Skin of body (tissue), 2 donors: ENCODE measurements around the gene MED26. TPM values are rescaled to one million over a fixed set of nuclear protein-coding genes. Genes with fewer than 3 reads are reported as not detected.

Experiments
- DNase-seq: peaks from one replicate; lab custom pipeline; 2025; lab: John Stamatoyannopoulos, UW
- total RNA-seq: library from RNA; depleted of rRNA; stranded (reverse); fragments of >200 nt; gene quantifications from one replicate; pipeline ENCODE4 v1.2.3, GENCODE V29; 2014

Gene MED26
- total RNA-seq, 1 donor from 2014 or later = 5.7 TPM

DNA sequence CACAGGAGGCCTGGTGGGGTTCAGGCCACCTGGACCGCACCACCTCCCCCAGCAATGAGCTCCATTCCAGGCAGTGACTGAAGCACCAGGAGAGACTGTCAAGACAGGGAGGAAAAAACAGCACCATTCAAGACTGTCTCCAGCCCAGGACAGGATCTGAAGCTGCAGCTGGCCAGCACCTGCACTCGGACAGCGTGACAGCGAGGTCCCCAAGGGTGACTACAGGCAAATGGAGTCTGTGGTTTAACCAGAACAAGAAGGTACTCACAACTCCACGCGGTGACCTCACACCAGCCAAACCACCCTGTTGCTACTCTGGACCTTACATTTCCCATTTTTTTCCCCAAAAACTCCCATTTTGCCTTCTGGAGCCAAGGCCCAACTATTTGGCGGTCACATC is 9.8 kb downstream of the MED26 start:
- no peak for DNase-seq

DNA sequence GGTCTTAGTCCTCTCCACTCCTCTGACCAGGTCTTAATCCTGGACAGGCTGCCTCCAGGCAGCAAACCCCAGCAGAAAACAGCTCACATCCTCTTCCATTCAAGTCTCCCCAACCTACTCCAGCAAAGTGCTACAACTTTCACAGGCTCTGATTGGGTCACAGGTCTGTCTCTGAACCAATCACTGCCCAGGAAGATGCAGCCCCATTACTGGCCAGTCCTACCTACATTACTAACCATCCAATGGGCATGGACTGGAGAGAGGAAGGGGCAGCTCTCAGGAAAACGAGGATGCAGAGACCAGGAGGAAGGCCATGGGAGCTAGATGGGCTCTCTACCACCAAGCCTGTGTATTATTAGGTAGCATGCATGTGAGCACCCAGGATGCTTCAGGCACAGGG is 12.2 kb downstream of the MED26 start:
- no peak for DNase-seq

DNA sequence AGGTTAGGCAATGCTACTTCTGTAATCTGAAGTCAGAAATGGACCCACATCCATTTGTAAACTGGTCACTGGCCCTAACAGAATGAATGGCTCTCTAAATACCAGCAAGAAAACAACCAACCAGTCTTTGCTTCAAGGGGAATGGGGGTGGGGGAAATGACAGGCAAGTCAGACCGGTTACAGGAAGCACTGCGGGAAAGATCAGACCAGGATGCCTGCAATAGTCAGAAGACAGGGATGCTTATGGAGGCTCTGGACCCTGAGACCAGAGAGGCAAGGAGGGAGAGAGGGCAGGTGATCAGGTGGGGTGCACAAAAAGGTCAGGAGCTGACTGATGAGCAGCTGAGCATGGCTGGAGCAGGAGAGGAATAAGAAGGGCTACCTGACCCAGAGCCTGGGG is 13.1 kb downstream of the MED26 start:
- no peak for DNase-seq

DNA sequence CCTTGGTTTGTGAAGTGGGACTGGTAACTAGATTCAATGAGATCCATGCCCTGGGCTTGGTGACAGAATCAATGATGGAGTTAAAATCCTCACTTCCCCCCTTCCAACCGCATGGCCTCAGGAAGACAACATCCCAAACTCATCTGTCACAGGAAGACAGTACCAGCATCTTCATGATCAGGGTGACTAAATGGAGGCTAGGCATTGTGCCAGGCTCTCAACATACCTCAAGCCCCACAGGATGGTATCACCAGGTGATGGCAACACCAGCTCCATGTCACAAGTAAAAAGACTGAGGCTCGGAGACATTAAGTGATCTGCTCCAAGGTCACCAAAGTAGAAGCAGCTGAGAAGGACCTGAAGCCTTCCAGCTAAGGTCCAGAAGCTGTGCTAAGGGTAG is 14.2 kb downstream of the MED26 start:
- no peak for DNase-seq

DNA sequence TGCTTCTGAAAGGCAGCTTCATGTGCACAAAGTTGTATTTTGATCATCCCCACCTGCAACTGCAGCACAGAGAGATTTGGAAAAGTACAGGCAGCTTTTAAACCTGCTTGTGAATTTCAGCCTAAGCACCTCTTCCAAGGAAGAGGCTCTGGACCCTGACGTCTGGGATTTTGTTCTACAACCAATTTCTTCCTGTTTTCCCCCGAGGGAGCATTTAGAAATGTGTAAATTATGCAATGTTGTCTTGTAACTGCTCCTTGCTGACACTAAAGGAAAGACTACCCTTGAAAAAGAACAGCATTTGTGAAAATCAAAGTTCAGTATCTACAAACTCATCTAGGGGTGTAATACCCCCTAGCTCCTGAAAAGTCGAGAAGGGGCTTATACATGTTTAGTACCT is 15.4 kb downstream of the MED26 start:
- DNase-seq = no peak

DNA sequence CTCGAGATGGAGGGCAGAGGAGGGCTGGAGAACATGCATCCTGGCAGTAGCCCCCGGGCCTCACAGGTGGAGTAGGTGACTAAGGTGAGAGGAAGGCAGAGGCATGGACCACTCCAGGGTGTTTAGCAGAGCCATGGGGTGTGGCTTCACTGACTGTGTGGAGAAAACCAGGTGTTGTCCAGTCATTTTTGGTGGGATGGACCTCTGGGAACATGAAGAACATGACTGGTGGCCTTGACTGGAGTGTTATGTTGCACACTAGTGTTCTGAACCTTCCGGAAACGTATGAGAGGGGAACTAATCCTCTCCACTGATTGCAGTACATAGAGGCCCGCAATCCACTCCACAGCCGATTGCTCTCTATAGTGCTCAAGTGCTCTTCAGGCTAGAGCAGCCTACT is 16.9 kb downstream of the MED26 start:
- DNase-seq = no peak

DNA sequence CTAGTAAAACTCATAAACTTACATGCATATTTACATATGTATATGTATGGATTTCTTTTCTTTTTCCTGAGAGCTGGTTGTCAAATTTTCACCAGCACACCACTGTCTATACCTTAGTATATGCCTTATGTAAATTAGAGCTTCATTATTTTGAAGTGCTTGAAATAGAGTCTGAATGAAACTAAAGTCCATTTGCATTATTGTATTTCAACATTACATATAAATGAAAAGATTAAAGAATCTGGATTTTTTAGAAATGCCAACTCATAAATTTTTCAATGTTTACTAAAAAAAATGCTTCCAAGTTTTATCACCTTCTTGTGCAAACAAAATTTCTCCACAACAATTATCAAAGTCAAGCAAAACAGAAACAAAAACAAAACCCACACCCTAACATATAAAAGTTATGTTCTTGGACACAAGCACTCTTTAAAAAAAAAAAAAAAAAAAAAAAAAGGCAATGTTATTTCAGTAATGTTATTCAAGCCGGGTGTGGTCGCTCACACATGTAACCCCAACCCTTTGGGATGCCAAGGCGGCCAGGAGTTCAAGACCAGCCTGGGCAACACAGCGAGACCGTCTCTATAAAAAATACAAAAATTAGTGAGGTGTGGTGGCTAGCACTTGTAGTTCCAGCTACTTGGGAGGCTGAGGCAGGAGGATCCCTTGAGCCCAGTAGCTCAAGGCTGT is 18.3 kb downstream of the MED26 start:
- DNase-seq = no peak

DNA sequence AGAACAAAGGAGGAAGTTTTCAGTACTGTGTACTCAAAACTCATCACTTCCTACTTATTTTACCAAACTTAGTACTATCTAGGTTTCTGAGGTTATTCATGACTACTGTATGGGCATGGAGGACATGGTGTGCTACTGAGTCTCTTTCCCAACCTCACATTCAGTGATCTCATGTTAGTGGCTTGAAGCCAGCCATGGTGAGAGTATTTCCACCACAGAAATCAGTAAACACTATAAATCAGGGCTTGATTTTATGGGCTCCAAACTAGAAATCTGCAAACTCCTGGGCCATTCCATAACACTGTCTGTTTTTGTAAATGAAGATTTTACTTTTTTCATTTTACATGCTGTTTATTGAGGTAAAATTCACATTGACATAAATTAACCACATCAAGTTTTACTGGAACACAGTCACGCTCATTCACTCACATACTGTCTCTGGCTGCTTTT is 19.7 kb downstream of the MED26 start:
- DNase-seq = peak; percentile 38

DNA sequence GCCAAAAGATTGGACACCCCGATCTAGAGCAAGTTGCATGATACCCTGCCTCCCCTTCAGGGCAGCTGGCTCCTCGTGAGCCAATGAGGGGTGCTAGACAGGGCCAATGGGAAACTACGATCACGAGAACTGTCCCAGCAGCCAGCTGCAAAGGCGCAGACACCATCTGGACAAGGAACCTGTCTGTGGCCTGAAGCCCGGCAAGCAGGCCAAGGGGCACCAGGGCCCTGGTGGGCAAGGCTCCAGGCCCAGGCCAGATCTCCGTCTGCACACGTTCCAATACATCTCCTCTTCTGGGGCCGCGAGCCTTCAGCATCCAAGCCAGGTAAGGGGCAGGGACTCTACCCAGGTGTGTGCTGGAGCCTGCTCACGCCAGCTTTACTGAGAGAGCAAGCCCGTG is 20.2 kb downstream of the MED26 start:
- DNase-seq = no peak

DNA sequence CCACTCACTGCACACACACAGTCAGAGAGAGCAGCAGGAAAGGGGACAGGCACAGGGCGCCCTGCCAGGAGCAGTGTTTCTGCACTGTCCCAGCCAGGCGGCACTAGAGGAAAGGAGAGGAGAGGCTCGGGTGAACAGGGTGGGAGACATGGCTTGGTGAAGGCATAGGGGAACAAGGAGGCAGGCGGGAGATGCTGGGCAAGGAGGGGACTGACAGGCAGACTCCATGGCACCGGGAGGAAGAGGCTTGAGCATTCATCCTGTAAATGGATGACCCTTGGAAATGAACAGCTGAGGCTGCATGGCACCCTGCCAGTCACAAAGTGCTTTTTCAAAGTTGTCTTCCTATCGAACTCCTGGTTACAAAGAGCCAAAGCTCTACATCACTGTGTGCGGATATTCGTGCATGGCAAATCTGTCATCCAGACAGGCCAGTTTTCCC is 22.4 kb downstream of the MED26 start:
- no peak for DNase-seq

DNA sequence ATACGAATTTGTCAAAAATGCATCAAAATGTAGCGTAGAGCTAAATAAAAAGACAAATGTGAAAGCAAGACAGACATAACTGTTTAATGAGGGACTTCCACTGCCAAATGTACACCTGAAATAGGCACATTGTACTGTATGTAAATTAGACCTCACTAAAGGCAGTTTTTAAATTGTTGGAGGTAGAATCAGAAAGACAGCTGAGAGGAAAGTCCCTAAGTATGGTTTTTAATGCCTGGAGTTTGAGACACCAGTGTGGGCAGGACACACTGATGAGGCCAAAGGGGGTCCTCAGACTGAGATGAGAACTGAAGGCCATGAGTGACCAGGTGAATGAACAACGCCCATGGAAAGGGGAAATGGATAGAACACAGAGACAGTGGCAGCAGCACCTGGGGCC is 22.9 kb downstream of the MED26 start:
- no peak for DNase-seq

DNA sequence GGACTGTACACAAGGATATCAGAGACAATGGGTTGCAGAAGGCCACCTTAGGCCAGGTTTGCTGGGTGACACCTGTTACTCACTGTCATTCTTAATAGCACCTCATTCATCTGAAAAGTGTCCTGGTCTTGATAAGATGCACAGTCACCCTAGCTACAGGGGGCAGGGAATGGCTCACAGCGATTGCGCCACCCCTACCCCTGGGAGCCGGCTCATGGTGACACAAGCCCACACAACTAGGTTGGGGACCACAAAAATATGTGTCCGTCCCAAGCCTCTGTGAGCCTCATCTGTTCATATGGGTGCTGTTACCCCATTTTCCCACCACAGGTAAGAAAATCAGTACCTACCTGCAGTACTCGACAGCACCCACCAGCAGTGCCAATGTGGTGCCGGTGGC is 23.4 kb downstream of the MED26 start:
- no peak for DNase-seq

DNA sequence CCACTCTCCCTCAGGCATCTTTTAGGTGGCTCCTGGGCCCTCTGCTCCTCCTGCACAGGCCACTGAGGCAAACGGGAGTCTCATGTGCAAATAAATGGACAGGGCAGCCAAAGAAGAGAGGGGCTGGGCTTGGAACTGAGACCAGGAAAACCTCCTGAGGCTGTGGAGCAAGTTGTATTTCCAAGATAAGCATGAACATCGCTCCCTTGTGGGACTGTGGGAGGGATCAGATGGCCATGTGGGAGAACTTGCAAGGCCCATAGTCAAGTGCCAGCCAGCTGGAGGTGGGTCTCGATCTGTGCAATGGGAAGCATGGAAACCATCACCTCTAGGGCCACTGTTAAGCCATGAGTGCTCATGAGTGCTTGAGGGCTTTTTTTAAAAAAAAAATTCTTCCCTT is 24.9 kb downstream of the MED26 start:
- no peak for DNase-seq

DNA sequence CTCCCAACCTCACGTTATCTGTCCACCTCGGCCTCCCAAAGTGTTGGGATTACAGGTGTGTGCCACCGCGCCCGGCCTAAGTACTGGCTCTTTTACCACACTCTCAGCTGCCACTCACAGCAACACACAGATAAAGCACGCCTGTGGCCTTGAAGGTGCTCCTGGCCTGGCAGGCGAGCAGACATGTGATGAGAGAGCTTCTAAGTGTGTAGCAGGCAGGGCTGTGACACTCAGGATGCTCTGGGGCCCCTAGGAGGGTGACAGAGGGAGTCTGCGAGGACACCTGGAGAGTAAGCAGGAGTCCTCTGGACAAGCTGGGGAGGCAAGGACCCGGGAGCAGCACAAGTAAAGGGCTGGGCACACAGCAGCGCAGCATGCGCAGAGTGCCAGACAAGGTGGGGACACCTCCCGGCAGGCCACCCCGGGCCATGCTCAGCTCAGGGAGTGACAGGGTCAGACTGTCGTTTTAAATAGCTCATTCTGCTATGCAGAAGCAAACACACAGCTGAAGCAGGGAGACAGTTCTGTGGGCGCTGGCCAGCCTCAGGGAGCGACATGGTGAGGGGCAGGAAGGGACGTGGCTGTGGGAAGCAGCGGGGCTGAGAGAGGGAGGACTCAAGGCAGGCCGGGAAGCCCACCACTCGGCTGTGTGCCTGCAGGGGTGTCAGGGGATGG is 26.5 kb downstream of the MED26 start:
- no peak for DNase-seq

DNA sequence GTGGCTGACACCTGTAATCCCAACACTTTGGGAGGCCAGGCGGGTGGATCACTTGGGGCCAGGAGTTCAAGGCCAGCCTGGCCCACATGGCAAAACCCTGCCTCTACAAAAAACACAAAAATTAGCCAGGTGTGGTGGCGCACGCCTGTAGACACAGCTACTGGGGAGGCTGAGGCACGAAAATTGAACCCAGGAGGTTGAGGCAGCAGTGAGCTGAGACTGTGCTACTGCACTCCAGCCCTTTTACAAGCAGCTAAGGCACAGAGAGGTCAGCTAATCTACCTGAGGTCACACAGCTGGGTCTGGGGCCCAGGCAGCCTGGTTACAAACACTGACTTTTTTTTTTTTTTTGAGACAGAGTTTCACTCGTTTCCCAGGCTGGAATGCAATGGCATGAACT is 27.2 kb downstream of the MED26 start:
- DNase-seq = no peak

DNA sequence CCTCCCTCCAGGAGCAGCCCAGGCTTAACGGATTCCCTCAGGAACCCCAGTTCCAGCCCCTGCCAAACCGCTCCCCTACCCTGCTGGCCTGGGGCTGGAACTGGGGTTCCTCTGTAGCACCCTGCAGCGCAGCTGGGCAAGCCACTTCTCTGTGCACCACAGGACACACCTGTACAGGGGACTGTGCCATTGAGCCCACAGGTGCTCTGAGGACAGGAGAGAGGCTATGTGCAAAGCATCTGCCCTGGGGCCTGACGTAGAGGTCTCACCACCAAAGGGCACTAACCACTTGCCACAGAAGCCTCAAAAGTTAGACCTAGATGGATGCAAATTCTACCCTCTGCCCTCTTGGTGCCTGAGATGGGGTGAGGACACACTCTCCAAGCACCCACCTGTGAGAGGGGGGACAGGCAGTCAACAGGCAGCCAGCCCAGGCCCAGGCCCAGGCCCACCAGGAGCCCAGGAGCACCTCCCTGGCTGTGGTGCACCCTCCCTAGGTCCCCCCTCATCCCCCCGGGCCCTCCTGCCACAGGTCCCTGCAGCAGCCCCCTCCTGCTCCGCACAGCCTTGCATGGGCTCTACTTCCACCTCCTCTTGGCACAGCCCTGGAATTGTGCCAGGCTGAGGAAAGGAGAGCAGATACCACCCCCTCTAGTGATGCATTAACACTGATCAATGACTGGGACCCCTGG is 28.2 kb downstream of the MED26 start:
- no peak for DNase-seq

DNA sequence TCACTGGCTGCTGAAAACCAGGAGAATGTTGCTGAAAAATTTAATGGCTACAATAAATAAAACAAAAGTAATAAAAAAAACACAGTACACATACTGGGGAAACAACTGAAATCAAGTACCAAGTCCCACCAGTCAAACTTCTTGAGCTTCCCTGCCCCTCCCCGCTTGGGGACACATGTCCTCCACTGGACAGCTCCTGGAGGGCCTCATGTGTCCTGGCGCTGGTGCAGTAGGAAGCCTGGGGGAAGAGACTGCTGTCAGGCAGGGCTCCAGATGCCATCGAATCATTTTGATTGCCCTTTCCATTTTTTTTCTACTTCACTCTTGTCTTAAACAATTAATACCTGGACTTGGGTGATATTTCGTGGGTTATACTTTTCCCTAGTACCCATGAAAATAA is 29.2 kb downstream of the MED26 start:
- no peak for DNase-seq

DNA sequence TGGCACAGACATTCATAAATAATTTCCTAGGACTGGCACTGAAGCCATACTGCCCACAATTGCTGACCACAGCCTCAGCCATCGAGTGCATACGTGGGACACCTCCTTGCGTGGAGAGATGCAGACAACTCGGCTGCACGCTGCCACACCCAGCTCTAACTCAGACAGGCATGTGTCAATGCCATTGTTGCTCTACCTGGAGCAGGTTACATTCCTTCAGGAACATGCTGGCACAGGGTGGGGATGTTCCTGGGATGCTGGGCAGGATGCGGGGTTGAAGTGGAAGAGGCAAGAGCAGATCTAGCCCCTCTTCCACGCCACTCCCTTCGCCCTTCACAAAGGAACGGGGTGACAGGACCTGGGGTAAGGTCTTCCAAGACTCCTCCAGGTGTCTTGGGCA is 31.6 kb downstream of the MED26 start:
- DNase-seq = no peak

DNA sequence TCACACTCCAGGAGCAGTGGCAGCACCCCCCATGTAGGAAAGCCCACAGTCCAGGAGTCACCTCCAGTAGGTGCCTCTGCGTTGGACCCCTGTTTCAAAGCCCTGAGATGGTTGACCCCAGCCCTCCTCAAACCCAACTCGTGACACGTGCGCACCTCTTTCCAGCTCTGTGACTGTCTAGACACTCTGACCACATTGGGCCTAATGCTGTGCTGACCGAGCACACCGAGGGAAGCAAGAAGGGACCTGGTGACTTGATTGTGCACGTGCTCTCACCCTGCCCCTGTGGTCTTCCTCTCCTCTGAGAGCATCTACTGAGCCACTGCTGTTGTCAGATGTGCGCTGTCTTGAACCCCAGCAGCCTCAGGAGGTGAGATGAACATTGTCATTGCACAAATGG is 32.9 kb downstream of the MED26 start:
- DNase-seq = no peak

DNA sequence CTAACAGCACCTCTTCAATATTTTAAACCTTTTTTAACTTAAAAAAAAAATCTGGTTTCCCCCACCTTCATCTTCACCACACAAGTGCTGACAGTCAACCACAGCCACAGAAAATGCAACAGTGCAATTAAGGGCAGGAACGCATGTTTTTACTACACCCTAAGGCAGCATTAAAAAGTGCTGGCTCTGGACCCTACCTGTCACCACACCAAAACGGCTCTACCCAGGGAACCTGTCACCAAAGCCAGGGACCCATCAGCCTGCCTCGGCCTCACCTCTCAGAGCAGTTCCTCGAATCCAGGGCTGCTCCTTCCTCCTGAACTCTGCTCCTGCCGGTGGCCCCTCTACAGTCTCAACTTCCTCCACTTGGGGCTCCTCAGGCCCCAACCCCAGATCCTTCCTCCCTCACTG is 33.3 kb downstream of the MED26 start:
- no peak for DNase-seq

DNA sequence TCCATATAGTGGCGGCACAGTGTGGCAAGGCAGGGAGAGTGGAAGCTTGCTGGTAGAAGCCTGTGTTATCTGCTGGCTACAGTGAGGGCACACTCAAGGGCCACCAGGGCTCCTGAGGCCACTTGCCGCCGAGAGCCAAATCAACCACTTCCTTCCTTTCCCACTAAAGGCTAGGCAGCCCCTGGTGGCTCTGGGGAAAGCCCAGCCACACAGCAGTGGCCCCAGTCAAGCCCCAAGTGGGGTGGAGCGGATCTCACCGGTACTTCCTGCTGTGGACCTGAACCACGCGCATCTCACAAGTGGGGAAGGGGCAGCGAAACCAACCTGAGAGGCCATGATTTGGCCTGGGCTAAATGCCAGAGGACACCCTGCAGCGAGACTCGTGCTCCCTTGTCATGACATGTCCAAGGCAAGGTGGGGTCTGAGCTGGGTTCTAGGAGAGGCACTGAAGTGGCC is 33.8 kb downstream of the MED26 start:
- no peak for DNase-seq

DNA sequence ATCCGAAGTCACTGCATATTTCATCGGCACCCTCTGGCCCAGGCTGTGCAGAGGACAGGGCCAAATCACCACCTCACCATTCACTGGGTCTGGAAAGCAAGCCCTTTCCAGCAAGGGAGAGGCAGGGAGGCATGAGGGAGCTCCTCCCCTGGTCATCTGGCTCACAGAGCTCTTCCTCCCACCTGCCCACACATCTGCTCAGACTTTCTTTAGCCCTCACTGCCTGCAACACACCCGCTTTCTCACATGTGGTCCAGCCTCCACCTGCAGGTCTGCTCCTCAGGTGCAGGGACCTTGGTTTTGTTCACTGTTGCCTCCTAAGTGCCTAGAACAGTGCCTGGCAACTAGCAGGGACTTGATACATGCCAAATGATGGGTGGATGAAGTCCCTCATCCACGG is 34.8 kb downstream of the MED26 start:
- no peak for DNase-seq
